Activated T-helper 1 cell treated with Interleukin-2 at 50 U/mL for 16 hours (primary cell): ENCODE measurements around the gene OPCML.

ENCODE experiments used
- DNase-seq: peaks from one replicate; pipeline ENCODE4 v3.0.0-alpha.2; 2020; ENCODE audit warnings: low read depth

OPCML gene

DNA sequence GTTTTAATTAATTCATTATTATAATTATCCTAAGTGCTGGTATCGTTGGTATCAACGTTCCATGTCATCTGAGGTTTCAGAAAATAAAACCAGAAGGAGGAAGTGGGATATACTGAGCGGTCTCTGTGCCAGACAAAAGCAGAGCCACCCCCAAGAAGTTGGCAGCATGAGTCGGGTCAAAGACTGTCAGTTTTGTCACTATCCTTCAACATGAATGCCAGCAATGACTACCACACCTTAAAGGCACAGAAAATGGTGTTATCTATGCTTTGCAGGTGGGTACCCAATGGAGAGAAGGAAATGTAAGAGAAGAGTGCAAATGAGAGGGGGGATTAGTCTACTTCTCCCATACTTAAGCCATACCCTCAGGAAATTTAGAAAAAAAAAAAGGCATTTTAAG lies 408.5 kb downstream of the OPCML start:
- DNase-seq: no peak

- DNase-seq: no peak
These were observed 408.9 kb downstream of the OPCML start for GRCh38 chr11:133123366-133123765.

DNA sequence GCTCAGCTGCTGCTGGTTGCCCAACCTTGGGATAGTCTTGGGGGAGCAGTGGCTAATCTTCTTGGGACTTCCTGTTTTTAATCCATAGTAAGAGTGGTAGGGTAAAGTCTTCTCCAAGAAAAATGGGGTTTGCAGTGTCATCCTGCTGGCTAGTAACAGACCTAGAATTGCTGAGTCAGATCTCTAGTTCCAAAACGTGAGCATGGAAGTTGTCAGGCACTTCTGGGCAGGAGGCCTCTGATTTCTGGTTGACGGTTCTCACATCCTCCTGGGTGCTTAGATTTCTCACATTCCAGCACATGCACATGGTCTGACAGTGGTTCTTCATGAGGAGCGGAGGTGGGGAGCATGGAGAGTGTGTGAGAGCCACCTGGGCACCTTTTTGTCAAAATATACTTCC lies 410.0 kb downstream of the OPCML start:
- DNase-seq: no peak

GRCh38 chr11:133118563-133119268 lies 413.6 kb downstream of the OPCML start:
- no peak for DNase-seq

- no peak for DNase-seq
These were observed 417.2 kb downstream of the OPCML start for GRCh38 chr11:133115099-133115498.

GRCh38 chr11:133107763-133108162 lies 424.5 kb downstream of the OPCML start:
- DNase-seq: no peak

GRCh38 chr11:133107136-133107535 lies 425.2 kb downstream of the OPCML start:
- DNase-seq: no peak

GRCh38 chr11:133106417-133106816 lies 425.9 kb downstream of the OPCML start:
- no peak for DNase-seq

GRCh38 chr11:133104009-133104744 lies 428.1 kb downstream of the OPCML start:
- DNase-seq: no peak

GRCh38 chr11:133096981-133097380 lies 435.3 kb downstream of the OPCML start:
- DNase-seq: no peak

DNA sequence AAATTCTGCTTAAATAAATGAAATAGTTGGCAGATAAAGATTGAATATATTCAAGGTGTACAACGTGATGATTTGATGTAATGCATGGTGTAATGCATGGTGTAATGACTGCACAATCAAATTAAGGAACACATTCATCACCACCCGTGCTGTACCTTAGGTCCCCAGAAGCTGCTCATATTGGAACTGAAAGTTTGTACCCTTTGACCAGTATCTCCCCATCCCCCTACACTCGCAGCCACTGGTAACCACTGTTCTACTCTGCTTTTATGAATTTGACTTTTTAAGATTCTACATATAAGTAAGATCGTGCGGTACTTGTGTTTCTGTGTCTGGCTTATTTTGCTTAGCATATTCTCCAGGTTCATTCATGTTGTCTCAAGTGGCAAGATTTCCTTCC lies 445.8 kb downstream of the OPCML start:
- DNase-seq: no peak

- no peak for DNase-seq
These were observed 449.3 kb downstream of the OPCML start for GRCh38 chr11:133082841-133083488.

- no peak for DNase-seq
These were observed 449.9 kb downstream of the OPCML start for GRCh38 chr11:133082453-133082781.

DNA sequence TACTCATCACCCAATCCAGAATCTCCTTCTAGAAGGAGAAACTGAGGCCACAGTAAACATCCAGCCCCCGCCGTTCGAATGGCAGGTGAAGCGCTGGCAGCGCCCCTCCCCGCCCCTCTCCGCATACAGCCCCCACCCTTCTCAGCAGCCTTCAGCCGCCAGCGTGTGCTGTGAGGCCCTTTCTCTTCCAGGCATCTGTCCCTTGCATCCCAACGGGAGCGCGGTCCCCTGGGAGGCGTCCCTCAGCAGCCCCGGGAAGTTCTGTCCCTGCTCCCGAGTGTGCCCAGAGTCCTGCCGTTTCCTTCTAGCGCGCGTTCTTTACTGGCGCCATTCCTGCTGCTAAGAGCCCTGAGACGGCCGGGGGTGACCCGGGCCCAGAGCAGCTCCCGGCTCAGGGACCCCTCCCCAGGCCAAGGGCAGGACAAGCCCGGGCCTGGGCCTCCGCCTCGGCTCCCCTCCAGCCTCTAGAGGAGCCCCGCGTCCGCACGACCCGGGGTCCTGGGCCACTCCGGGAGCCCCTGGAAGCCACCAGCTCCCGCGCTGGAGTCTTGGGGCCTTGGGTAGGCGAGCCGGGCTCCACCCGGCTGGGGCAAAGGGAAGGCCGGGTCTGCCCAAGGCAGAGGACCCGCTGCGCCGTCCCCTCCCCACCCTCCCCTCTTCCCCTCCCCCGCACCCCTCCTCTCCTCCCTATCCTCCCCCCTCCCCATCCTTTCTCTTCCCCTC lies 450.4 kb downstream of the OPCML start:
- DNase-seq: no peak

GRCh38 chr11:133081020-133081419 lies 451.3 kb downstream of the OPCML start:
- DNase-seq: no peak

- no peak for DNase-seq
These were observed 453.5 kb downstream of the OPCML start for GRCh38 chr11:133078591-133079404.

DNA sequence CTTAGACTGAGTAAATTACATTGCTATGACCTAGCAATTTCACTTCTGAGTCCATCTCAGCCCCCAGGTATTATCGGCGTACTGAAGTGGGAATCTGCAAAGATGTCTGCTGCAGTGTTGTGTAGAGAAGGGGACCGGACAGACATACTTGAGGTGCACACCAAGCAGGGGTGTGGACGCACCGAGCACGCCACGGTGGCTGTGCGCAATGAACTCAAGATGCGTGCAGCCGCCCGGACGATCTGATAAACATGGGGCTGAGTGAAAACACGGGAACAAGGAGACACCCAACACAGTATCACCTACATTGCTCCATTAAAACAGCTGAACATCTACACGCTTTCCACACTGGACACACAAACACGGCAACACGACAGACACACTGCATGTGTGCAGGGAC lies 454.3 kb downstream of the OPCML start:
- no peak for DNase-seq

GRCh38 chr11:133075351-133075750 lies 456.9 kb downstream of the OPCML start:
- no peak for DNase-seq

DNA sequence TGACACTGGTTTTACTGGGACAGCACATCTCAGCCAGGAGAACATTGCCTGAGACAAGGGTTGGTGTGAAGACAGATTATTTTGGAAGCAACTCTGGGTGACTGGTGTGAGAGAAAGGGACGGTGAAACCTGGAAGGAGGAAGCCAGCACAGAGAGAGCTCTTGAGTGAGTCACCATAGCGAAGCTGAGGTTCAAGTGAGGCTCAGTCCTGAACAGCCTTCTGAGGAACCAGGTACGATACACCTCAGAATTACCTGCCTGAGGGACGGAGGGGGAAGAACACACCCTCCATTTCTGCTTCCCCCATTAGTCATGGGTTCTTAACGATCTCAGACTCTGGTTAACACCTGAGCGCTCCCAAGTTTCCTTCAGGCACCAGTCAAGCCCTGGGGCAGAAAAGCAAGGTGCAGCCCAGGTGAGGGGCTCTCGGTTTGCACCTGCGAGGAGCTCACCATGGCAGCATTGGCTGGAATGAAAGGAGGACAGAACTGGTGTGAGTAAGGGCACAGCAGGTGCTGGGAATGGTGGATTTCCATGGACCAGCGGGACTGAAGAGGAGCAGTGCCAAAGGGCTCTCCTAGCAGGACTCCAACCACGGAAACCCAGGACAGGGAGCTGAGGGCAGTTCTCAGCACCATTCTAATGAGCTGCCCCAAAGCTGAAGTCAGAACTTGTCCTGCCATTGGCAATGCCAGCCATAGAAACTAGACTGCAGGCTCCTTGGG lies 459.3 kb downstream of the OPCML start:
- DNase-seq: no peak

DNA sequence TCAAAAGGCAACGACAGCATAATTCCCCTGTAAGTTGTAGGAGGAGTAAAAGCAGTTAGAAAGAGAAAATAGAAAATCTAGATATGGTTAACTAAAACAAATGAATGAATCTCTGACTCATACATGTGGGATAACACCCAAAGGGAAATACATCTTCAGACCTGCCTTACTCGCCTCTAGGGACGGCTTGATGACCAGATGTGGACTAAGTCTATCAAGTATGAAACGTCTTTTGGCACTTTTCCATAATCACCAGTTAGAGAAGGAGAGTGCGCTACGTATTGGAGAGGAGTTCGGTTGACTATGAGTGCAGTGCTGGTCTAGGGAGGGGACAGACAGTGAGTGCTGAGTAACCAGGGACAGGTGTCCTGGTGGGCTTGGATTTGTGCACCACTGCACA lies 459.9 kb downstream of the OPCML start:
- no peak for DNase-seq

DNA sequence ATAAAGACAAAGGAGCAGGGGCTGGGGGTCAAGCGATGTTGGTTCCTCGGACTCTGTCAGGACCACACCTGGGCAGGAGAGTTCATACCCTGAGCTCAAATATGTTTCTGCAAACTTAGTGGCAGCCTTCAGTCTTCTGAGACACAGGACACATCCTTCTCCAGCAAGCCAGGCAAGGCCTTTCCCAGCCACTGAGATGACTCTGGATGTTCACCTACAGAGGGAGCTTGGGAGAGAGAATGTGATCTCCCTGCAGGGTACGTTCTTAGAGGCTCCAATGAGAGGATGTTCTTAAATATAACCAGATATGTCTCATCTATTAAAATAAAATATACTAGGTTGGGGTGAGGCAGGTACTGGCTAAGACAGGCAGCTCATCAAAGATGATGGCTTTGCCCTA lies 461.5 kb downstream of the OPCML start:
- DNase-seq: no peak
